IMR-90 (cell line): ENCODE data around the gene TRAF1. TPM values are rescaled to one million over a fixed set of nuclear protein-coding genes. Genes with fewer than 3 reads are reported as not detected.

Experiments
- ATAC-seq: fragments of 200-7000 bp; cut with Tn5 transposase; 2 replicates; pipeline ENCODE4 v1.9.1; 2020; ENCODE audit warnings: low read depth, mild to moderate bottlenecking, moderate library complexity
- BruUV-seq: library from RNA; stranded (reverse); fragments of 400-500 nt; replicated peaks from 2 replicates; lab custom pipeline; 2021; lab: Mats Ljungman, UMichigan
- CTCF ChIA-PET: fragments of 300-600 bp; formaldehyde crosslinking; extraction: SDS; loops from one replicate; lab custom pipeline; 2021; ENCODE audit warnings: antibody characterized with exemption; lab: Yijun Ruan, JAX
- POLR2A ChIA-PET: fragments of 300-600 bp; sonication (Branson Sonifier 250); formaldehyde crosslinking; loops from one replicate; lab custom pipeline; 2022; ENCODE audit warnings: antibody characterized with exemption; ENCODE audit not compliant: unreplicated experiment; lab: Charles Lee
- DNase-seq: peaks from one replicate; pipeline ENCODE4 v3.0.0; 2013
- H2AFZ ChIP-seq: replicated peaks from 2 replicates; pipeline ENCODE3; 2013; ENCODE audit warnings: low read length, mild to moderate bottlenecking; ENCODE audit not compliant: poor library complexity
- H2AK5ac ChIP-seq: 2 replicates; pipeline ENCODE4 v1.6.1; 2013; ENCODE audit warnings: low read depth, low read length, inconsistent platforms
- H2AK9ac ChIP-seq: replicated peaks from 2 replicates; pipeline ENCODE3; 2013; ENCODE audit warnings: mild to moderate bottlenecking, low read depth, low read length, moderate library complexity; ENCODE audit not compliant: poor library complexity
- H2BK120ac ChIP-seq: 2 replicates; pipeline ENCODE4 v1.6.1; 2013; ENCODE audit warnings: low read depth, low read length, inconsistent platforms
- H2BK15ac ChIP-seq: 3 replicates; pipeline ENCODE4 v1.6.1; 2013; ENCODE audit warnings: low read depth, low read length, inconsistent platforms
- H2BK20ac ChIP-seq: 2 replicates; pipeline ENCODE4 v1.6.1; 2013; ENCODE audit warnings: low read depth, mild to moderate bottlenecking, inconsistent platforms, low read length, moderate library complexity
- H2BK5ac ChIP-seq: 2 replicates; pipeline ENCODE4 v1.6.1; 2013; ENCODE audit warnings: mild to moderate bottlenecking, low read depth, low read length, inconsistent platforms; ENCODE audit not compliant: poor library complexity, severe bottlenecking
- H3K14ac ChIP-seq: replicated peaks from 2 replicates; pipeline ENCODE4 v1.6.1; 2013; ENCODE audit warnings: low read depth, low read length, inconsistent platforms
- H3K18ac ChIP-seq: 2 replicates; pipeline ENCODE4 v1.6.1; 2013; ENCODE audit warnings: low read depth, low read length, control low read depth
- H3K23ac ChIP-seq: 2 replicates; pipeline ENCODE4 v1.6.1; 2013; ENCODE audit warnings: low read depth, low read length, inconsistent platforms
- H3K27ac ChIP-seq: 2 replicates; pipeline ENCODE4 v1.5.1; 2013; ENCODE audit warnings: mild to moderate bottlenecking, control low read depth, low read length; ENCODE audit not compliant: insufficient read depth
- H3K27me3 ChIP-seq: 2 replicates; pipeline ENCODE4 v1.6.1; 2013; ENCODE audit warnings: low read length; ENCODE audit not compliant: control insufficient read depth, insufficient read depth
- H3K36me3 ChIP-seq: 2 replicates; pipeline ENCODE4 v1.6.1; 2013; ENCODE audit warnings: low read length, mixed read lengths; ENCODE audit not compliant: control insufficient read depth, insufficient read depth
- H3K4ac ChIP-seq: 2 replicates; pipeline ENCODE4 v1.6.1; 2013; ENCODE audit warnings: low read depth, low read length, inconsistent platforms
- H3K4me1 ChIP-seq: 2 replicates; pipeline ENCODE4 v1.6.1; 2013; ENCODE audit warnings: low read length, mixed read lengths; ENCODE audit not compliant: control insufficient read depth, insufficient read depth
- H3K4me2 ChIP-seq: 2 replicates; pipeline ENCODE4 v1.6.1; 2013; ENCODE audit warnings: low read depth, mild to moderate bottlenecking, control low read depth, low read length, moderate library complexity
- H3K4me3 ChIP-seq: 2 replicates; pipeline ENCODE4 v1.5.1; 2013; ENCODE audit warnings: low read depth, mild to moderate bottlenecking, control low read depth, low read length, moderate library complexity; ENCODE audit not compliant: insufficient read depth
- H3K56ac ChIP-seq: 2 replicates; pipeline ENCODE4 v1.6.1; 2013; ENCODE audit warnings: low read length, inconsistent platforms; ENCODE audit not compliant: insufficient read depth; ENCODE audit errors: extremely low read depth
- H3K79me1 ChIP-seq, 2 experiments: 2 replicates each; pipeline ENCODE4 v1.6.1; 2013; ENCODE audit warnings: low read length in 2 of 2, inconsistent platforms in 1 of 2, low read depth in 1 of 2
- H3K9ac ChIP-seq: 2 replicates; pipeline ENCODE4 v1.6.1; 2013; ENCODE audit warnings: low read depth, low read length, control low read depth
- H3K9me1 ChIP-seq: 2 replicates; pipeline ENCODE4 v1.6.1; 2013; ENCODE audit warnings: low read length, inconsistent platforms; ENCODE audit not compliant: insufficient read depth
- H3K9me3 ChIP-seq: 2 replicates; pipeline ENCODE4 v1.6.1; 2013; ENCODE audit warnings: low read length; ENCODE audit not compliant: control insufficient read depth, insufficient read depth
- H4K20me1 ChIP-seq: 2 replicates; pipeline ENCODE4 v1.6.1; 2013; ENCODE audit warnings: low read length, inconsistent platforms; ENCODE audit not compliant: insufficient read depth
- H4K5ac ChIP-seq: 2 replicates; pipeline ENCODE4 v1.6.1; 2013; ENCODE audit warnings: mild to moderate bottlenecking, low read depth, low read length, control low read depth
- H4K8ac ChIP-seq, 2 experiments: 2 replicates each; pipeline ENCODE4 v1.6.1; 2013; ENCODE audit warnings: low read depth in 2 of 2, low read length in 2 of 2, control low read depth in 1 of 2, inconsistent platforms in 1 of 2
- H4K91ac ChIP-seq: 2 replicates; pipeline ENCODE4 v1.6.1; 2013; ENCODE audit warnings: low read depth, low read length, inconsistent platforms; ENCODE audit not compliant: insufficient read depth
- BHLHE40 ChIP-seq: fragments of 150-350 bp; IDR thresholded peaks from 2 replicates; pipeline ENCODE4 v1.6.1; 2016; ENCODE audit warnings: mild to moderate bottlenecking, low read depth, low read length
- CHD1 ChIP-seq: IDR thresholded peaks from 2 replicates; pipeline ENCODE4 v1.6.1; 2012; ENCODE audit warnings: low read depth, low read length, improper control_type of control experiment
- CTCF ChIP-seq: conservative IDR thresholded peaks from 2 replicates; pipeline ENCODE4 v1.5.1; 2012; ENCODE audit warnings: mild to moderate bottlenecking, low read depth, low read length, improper control_type of control experiment
- ELK1 ChIP-seq: fragments of 150-350 bp; IDR thresholded peaks from 2 replicates; pipeline ENCODE4 v1.6.1; 2016; ENCODE audit warnings: low read depth, mild to moderate bottlenecking, low read length, moderate library complexity, borderline replicate concordance
- FOS ChIP-seq: fragments of 150-350 bp; IDR thresholded peaks from 2 replicates; pipeline ENCODE4 v1.6.1; 2016; ENCODE audit warnings: low read depth, low read length
- MAFK ChIP-seq: IDR thresholded peaks from 2 replicates; pipeline ENCODE4 v1.6.1; 2012; ENCODE audit warnings: low read depth, low read length, improper control_type of control experiment
- MAZ ChIP-seq: IDR thresholded peaks from 2 replicates; pipeline ENCODE4 v1.6.1; 2012; ENCODE audit warnings: low read depth, mild to moderate bottlenecking, low read length, improper control_type of control experiment, moderate library complexity, borderline replicate concordance
- NFE2L2 ChIP-seq: fragments of 150-350 bp; IDR thresholded peaks from 2 replicates; pipeline ENCODE4 v1.6.1; 2016; ENCODE audit warnings: low read depth, mild to moderate bottlenecking, low read length
- POLR2A ChIP-seq: IDR thresholded peaks from 2 replicates; pipeline ENCODE4 v1.6.1; 2012; ENCODE audit warnings: mild to moderate bottlenecking, low read depth, low read length
- RAD21 ChIP-seq: IDR thresholded peaks from 2 replicates; pipeline ENCODE4 v1.6.1; 2012; ENCODE audit warnings: low read length, improper control_type of control experiment
- RCOR1 ChIP-seq: IDR thresholded peaks from 2 replicates; pipeline ENCODE4 v1.6.1; 2012; ENCODE audit warnings: mild to moderate bottlenecking, low read length, improper control_type of control experiment; ENCODE audit not compliant: insufficient replicate concordance
- RFX5 ChIP-seq: IDR thresholded peaks from 2 replicates; pipeline ENCODE4 v1.8.0; 2012; ENCODE audit warnings: low read depth, mild to moderate bottlenecking, low read length, moderate library complexity
- SMC3 ChIP-seq: fragments of 150-350 bp; IDR thresholded peaks from 2 replicates; pipeline ENCODE4 v1.6.1; 2016; ENCODE audit warnings: low read depth, mild to moderate bottlenecking, antibody characterized with exemption, low read length, moderate library complexity
- WGBS, 2 experiments: methylation state at CpG; one replicate each; pipeline versions ENCODE4 v1.1.5 to v1.1.7; 2013; ENCODE audit warnings: missing lambda C conversion rate in 2 of 2; ENCODE audit not compliant: insufficient read length in 1 of 2; ENCODE audit errors: extremely low coverage in 2 of 2; 5-methylcytosine and 5-hydroxymethylcytosine counted together
- dilution Hi-C: fragments of 300-500 bp; cut with HindIII; formaldehyde crosslinking; loops from one replicate; pipeline ENCODE4 v1.14.3; 2018; ENCODE audit warnings: low sequenced_read_pairs; ENCODE audit not compliant: unreplicated experiment
- in situ Hi-C: fragments of 300-500 bp; cut with MboI; formaldehyde crosslinking; loops from 3 replicates; pipeline ENCODE4 v1.14.3; 2019; ENCODE audit warnings: low sequenced_read_pairs, inconsistent platforms, mixed read lengths
- intact Hi-C: fragments of 100-400 bp; cut with micrococcal nuclease; formaldehyde crosslinking; loops from 2 replicates; pipeline ENCODE4 v1.10.0; 2022
- polyA plus RNA-seq, 3 experiments: library from polyadenylated mRNA; depleted of rRNA; stranded (reverse); fragments of >200 nt; gene quantifications; 2 replicates each; pipeline ENCODE4 v1.2.3, GENCODE V29; 2012; ENCODE audit warnings: low replicate concordance in 1 of 3
- total RNA-seq: library from RNA; depleted of rRNA; stranded (reverse); fragments of >200 nt; gene quantifications from 2 replicates; pipeline ENCODE4 v1.2.3, GENCODE V29; 2012

Gene TRAF1
- total and polyA plus RNA-seq, 2 of the 4 experiments (the other 2 are of a cell fraction) = 3.9 to 4.1 TPM

GRCh38 chr9:120891884-120892747, 34.5 kb downstream of the TRAF1 start (continued):
- no peak for TF ChIP-seq FOS

GRCh38 chr9:120891245-120891883, 35.2 kb downstream of the TRAF1 start:
- H3K9me1 ChIP-seq = no peaks in the 10 kb centered on the region
- no peak overlapping the region for H3K27ac ChIP-seq
- H3K9me3 ChIP-seq = no peaks in the 10 kb centered on the region
- H2BK20ac ChIP-seq = no peak overlapping the region
- no peak overlapping the region for H4K91ac ChIP-seq
- no peak overlapping the region for H2BK5ac ChIP-seq
- H4K8ac ChIP-seq = no peak overlapping the region
- no peak overlapping the region for H3K14ac ChIP-seq
- H4K20me1 ChIP-seq = no peaks in the 10 kb centered on the region; the same call in 1 of the 2 replicates
- no peaks in the 10 kb centered on the region for H3K36me3 ChIP-seq
- no TSS peak for BruUV-seq
- H3K79me1 ChIP-seq = no peaks in the 10 kb centered on the region
- no peak overlapping the region for H2AK5ac ChIP-seq
- no peak overlapping the region for H3K23ac ChIP-seq
- H3K56ac ChIP-seq = no peak overlapping the region
- H3K27me3 ChIP-seq = peaks cover 2% of the 10 kb centered on the region; the same call in 1 of the 2 replicates
- H2AK9ac ChIP-seq = peak overlapping the region; percentile 25
- peaks cover under 1% of the 10 kb centered on the region; the same call in 1 of the 2 replicates for H3K4me1 ChIP-seq
- ChIA-PET POLR2A (no interaction called here), CTCF (interaction anchor here (0.9 kb wide), 1 partner anchor 17 kb away, joined by 3 read pairs; no protein-coding TSS in a partner anchor)
- H2BK120ac ChIP-seq = no peak overlapping the region
- no peak overlapping the region for H3K9ac ChIP-seq
- H3K4ac ChIP-seq = no peak overlapping the region
- H3K4me3 ChIP-seq = no peak overlapping the region
- DNase-seq = peak; percentile 50
- intact Hi-C loops (no loop called here), dilution Hi-C loops (no loop called here), in situ Hi-C loops (no loop called here)
- H2AFZ ChIP-seq = no peak overlapping the region
- no peak overlapping the region for H2BK15ac ChIP-seq
- no peak overlapping the region for H3K4me2 ChIP-seq
- WGBS, 2 experiments = no CpG with 5 or more reads among the region's 10 CpGs
- ATAC-seq = no peak
- H3K18ac ChIP-seq = no peak overlapping the region
- no peak overlapping the region for H4K5ac ChIP-seq
- TF ChIP-seq BHLHE40 (no peak), FOS (no peak), SMC3 (no peak), CHD1 (no peak), CTCF (no peak), RAD21 (no peak), MAFK (no peak), NFE2L2 (no peak), POLR2A (no peak), RCOR1 (no peak), ELK1 (no peak), RFX5 (no peak), MAZ (no peak)
